ENCODE data around the gene METTL27. TPM values are rescaled to one million over a fixed set of nuclear protein-coding genes. Genes with fewer than 3 reads are reported as not detected.

The METTL27 gene
- total and polyA plus RNA-seq, 2 of the 8 experiments (the other 6 are each of a cell fraction or from before 2014, with no cell fraction given): 6.2 to 12.0 TPM

GRCh38 chr7:73852500-73852899 is 10.2 kb upstream of the METTL27 start:
- no peak overlapping the region for H3K9ac ChIP-seq (replicated peaks in 1 of 4; ENCODE audit: extremely low read depth in 1 of 4, low read depth in 3 of 4, low read length in 3 of 4)
- no peak overlapping the region for H3K4me3 ChIP-seq (ENCODE audit: extremely low read depth in 1 of 4, insufficient read depth in 2 of 4, low read depth in 3 of 4, low read length in 4 of 4)
- H3K79me2 ChIP-seq (ENCODE audit: control insufficient read depth in 1 of 2, insufficient read depth in 2 of 2, low read length in 2 of 2): no peaks in the 10 kb centered on the region
- no peak overlapping the region for H3K4ac ChIP-seq (replicated peaks; ENCODE audit: insufficient read length, low read depth, low read length)
- H3K79me1 ChIP-seq (ENCODE audit: low read depth, low read length): no peaks in the 10 kb centered on the region
- CTCF ChIA-PET (ENCODE audit: partially characterized antibody): interaction anchor here (0.7 to 5.8 kb wide), 5 partner anchors 11 to 42 kb away, joined by 3 to 72 read pairs (median 18); partner anchors contain the start of gene METTL27
- H2BK15ac ChIP-seq (ENCODE audit: low read length): no peak overlapping the region
- no peak overlapping the region for H4K8ac ChIP-seq (ENCODE audit: extremely low read depth, insufficient read depth, low read length)
- no peak overlapping the region for H3K56ac ChIP-seq (replicated peaks; ENCODE audit: insufficient read length, low read depth, low read length)
- no peaks in the 10 kb centered on the region for H4K20me1 ChIP-seq (replicated peaks in 1 of 2; ENCODE audit: control insufficient read depth in 1 of 2, insufficient read depth in 2 of 2, low read length in 2 of 2)
- H2BK5ac ChIP-seq (ENCODE audit: low read depth, low read length): no peak overlapping the region
- H3K4me2 ChIP-seq (ENCODE audit: insufficient read depth in 1 of 2, low read depth in 2 of 2, low read length in 2 of 2): no peak overlapping the region
- H3K4me1 ChIP-seq (replicated peaks in 1 of 4; ENCODE audit: control insufficient read depth in 3 of 4, insufficient read depth in 4 of 4, low read length in 3 of 4): 0 out of 7 replicates have a peak, but pooled peaks cover 0 to 2% (median 0%) of the 10 kb centered on the region in 4 experiments
- peaks cover 0 to 3% (median 0%) of the 10 kb centered on the region in 4 experiments; a peak in 4 of 7 replicates for H3K27me3 ChIP-seq (replicated peaks in 1 of 4; ENCODE audit: control insufficient read depth in 3 of 4, extremely low read depth in 1 of 4, insufficient read depth in 3 of 4, low read length in 3 of 4)
- no peak overlapping the region for H3K27ac ChIP-seq (ENCODE audit: low read depth, low read length)
- peaks cover 3 to 4% of the 10 kb centered on the region in 2 experiments; a peak in 2 of 4 replicates for H3K9me3 ChIP-seq (ENCODE audit: insufficient read depth in 2 of 2, low read depth in 1 of 2, low read length in 1 of 2)
- no peak overlapping the region for H3K18ac ChIP-seq (ENCODE audit: extremely low read depth, low read length)
- WGBS, 2 experiments (ENCODE audit: extremely low coverage in 1 of 2, insufficient coverage in 1 of 2, insufficient read length in 1 of 2, insufficient replicate concordance in 2 of 2, low coverage in 1 of 2, low lambda C conversion rate in 2 of 2, missing lambda C conversion rate in 1 of 2): 90% methylated on average over 5 of the region's 5 CpGs; no CpG with 5 or more reads in 1 of the 2 experiments
- no peak overlapping the region for H4K5ac ChIP-seq (ENCODE audit: insufficient read length, low read depth, low read length)
- no peak overlapping the region for H2BK120ac ChIP-seq (replicated peaks; ENCODE audit: low read depth, low read length)
- H3K23me2 ChIP-seq (ENCODE audit: low read depth, low read length): no peaks in the 10 kb centered on the region
- no peak for FAIRE-seq
- no peaks in the 10 kb centered on the region for H3K36me3 ChIP-seq (ENCODE audit: control insufficient read depth in 2 of 4, insufficient read depth in 4 of 4, low read length in 3 of 4)
- DNase-seq (ENCODE audit: low read depth in 1 of 2, low spot score in 2 of 2): no peak
- H3K23ac ChIP-seq (ENCODE audit: insufficient read length): no peak overlapping the region
- no peak overlapping the region for H3K14ac ChIP-seq (ENCODE audit: insufficient read length)
- POLR2A ChIA-PET (ENCODE audit: partially characterized antibody): interaction anchor here (0.6 to 5.6 kb wide), 4 partner anchors 19 to 109 kb away, joined by 3 to 28 read pairs (median 4); no protein-coding TSS in a partner anchor
- H2AFZ ChIP-seq (ENCODE audit: low read length): no peak overlapping the region
- 0 out of 2 replicates have a peak overlapping the region, but pooled peaks have one; percentile 6 for H2BK12ac ChIP-seq (ENCODE audit: low read depth, low read length)
- no peak overlapping the region for H4K91ac ChIP-seq (replicated peaks; ENCODE audit: insufficient read length, low read length)
- H2AK5ac ChIP-seq (ENCODE audit: low read depth, low read length): no peak overlapping the region
- no peak overlapping the region for H2BK20ac ChIP-seq (ENCODE audit: low read length)
- TF ChIP-seq BRCA1 (IDR thresholded peaks at IDR 0.05; ENCODE audit: low read depth, low read length) (no peak), RAD21 (IDR thresholded peaks at IDR 0.05 in 1 of 2, conservative IDR thresholded peaks at IDR 0.05 in 1 of 2; ENCODE audit: low read depth in 2 of 2, low read length in 2 of 2) (peak; percentile 43 to 53), CHD1 (IDR thresholded peaks at IDR 0.05; ENCODE audit: low read depth, low read length) (no peak), EP300 (IDR thresholded peaks at IDR 0.05; ENCODE audit: borderline replicate concordance in 1 of 2, low read depth in 2 of 2, low read length in 2 of 2) (no peak), TEAD4 (IDR thresholded peaks at IDR 0.05; ENCODE audit: low read depth, low read length) (no peak), GABPA (IDR thresholded peaks at IDR 0.05; ENCODE audit: borderline replicate concordance, insufficient read depth, low read length) (no peak), SUZ12 (IDR thresholded peaks at IDR 0.05; ENCODE audit: low read length) (no peak), NANOG (IDR thresholded peaks at IDR 0.05; ENCODE audit: insufficient read depth, low read depth, low read length, poor library complexity, severe bottlenecking) (no peak), CTCF (IDR thresholded peaks at IDR 0.05; ENCODE audit: control extremely low read depth in 1 of 3, insufficient read depth in 1 of 3, low read depth in 1 of 3, low read length in 3 of 3) (peak in 1 of 3 experiments; percentile 26; a peak in 2 of 4 replicates), POLR2AphosphoS5 (IDR thresholded peaks at IDR 0.05; ENCODE audit: low read depth, low read length) (no peak)

Data from H1 (cell line).